Heart left ventricle (tissue), 16 donors: ENCODE data around the gene TSHZ1. TPM values are rescaled to one million over a fixed set of nuclear protein-coding genes. Genes with fewer than 3 reads are reported as not detected.

ENCODE experiments used
- ATAC-seq, 4 donors: fragments of 200-7000 bp; cut with Tn5 transposase; one replicate each; pipeline ENCODE4 v1.9.1; 2020 to 2022; ENCODE audit warnings: moderate library complexity in 4 of 4, mild to moderate bottlenecking in 3 of 4, moderate number of reproducible peaks in 1 of 4
- DNase-seq, 5 donors: peaks; one replicate each; pipeline ENCODE4 v3.0.0-alpha.2; 2020
- H3K27ac ChIP-seq, 12 donors: fragments of 200-600 bp; sonication (generic) in 4 of 12; one replicate each; pipeline versions ENCODE4 v1.5.0 to v1.8.0; 2016 to 2022; ENCODE audit warnings: mild to moderate bottlenecking in 2 of 12
- H3K27me3 ChIP-seq, 9 donors: fragments of 200-600 bp; sonication (generic) in 2 of 9; one replicate each; pipeline versions ENCODE4 v1.5.1 to v1.8.0; 2016 to 2022; ENCODE audit warnings: mild to moderate bottlenecking in 3 of 9
- H3K36me3 ChIP-seq, 9 donors: fragments of 200-600 bp; sonication (generic) in 2 of 9; one replicate each; pipeline versions ENCODE4 v1.5.0 to v1.8.0; 2018 to 2022; ENCODE audit warnings: mild to moderate bottlenecking in 2 of 9
- H3K4me1 ChIP-seq, 12 donors: fragments of 200-600 bp; sonication (generic) in 4 of 12; one replicate each; pipeline versions ENCODE4 v1.5.0 to v1.8.0; 2016 to 2022; ENCODE audit warnings: mild to moderate bottlenecking in 3 of 12
- H3K4me3 ChIP-seq, 12 donors: fragments of 200-600 bp; sonication (generic) in 4 of 12; one replicate each; pipeline versions ENCODE4 v1.5.0 to v1.8.0; 2017 to 2022; ENCODE audit warnings: mild to moderate bottlenecking in 9 of 12, moderate library complexity in 4 of 12
- H3K9me3 ChIP-seq, 12 donors: fragments of 200-600 bp; sonication (generic) in 4 of 12; one replicate each; pipeline versions ENCODE4 v1.5.0 to v1.8.0; 2016 to 2022; ENCODE audit warnings: mild to moderate bottlenecking in 1 of 12
- POLR2A ChIP-seq, 2 donors: fragments of 450-650 bp; IDR thresholded peaks; one replicate each; pipeline ENCODE4 v1.6.1; 2017; ENCODE audit warnings: antibody characterized with exemption in 2 of 2, mild to moderate bottlenecking in 2 of 2, moderate library complexity in 2 of 2
- WGBS, 4 donors: extraction: QIAGEN DNeasy Blood & Tissue Kit in 2 of 4; methylation state at CpG; one replicate each; pipeline versions ENCODE4 v1.1.5 to v1.1.7; 2013 to 2018; 5-methylcytosine and 5-hydroxymethylcytosine counted together
- intact Hi-C, 10 donors: fragments of 100-400 bp; cut with DNase I; formaldehyde crosslinking; loops; one replicate each; pipeline versions ENCODE4 v1.11.1 to v1.14.2; 2022
- polyA plus RNA-seq, 2 donors: library from polyadenylated mRNA; stranded (reverse); fragments of 200-250 nt; gene quantifications; one replicate each; pipeline ENCODE4 v1.2.3, GENCODE V29; 2013
- total RNA-seq, 9 donors: library from RNA; depleted of rRNA in 2 of 9; stranded (reverse); fragments of >200 nt in 2 of 9; fragmentation: NEBNext Ultra II Directional in 3 of 9; extraction: Animal tissue kit (Norgen Biotek cat#: 25700) in 3 of 9; gene quantifications; one replicate each; pipeline versions ENCODE4 v1.1.0 to v1.2.4, GENCODE V29; 2016 to 2023
- TF ChIP-seq, protein P1 (sequence below), 12 donors: fragments of 200-600 bp; sonication (generic) in 4 of 12; IDR thresholded peaks; one replicate each; pipeline versions ENCODE4 v1.5.0 to v1.8.0; 2018 to 2022; ENCODE audit warnings: antibody characterized with exemption in 12 of 12, mild to moderate bottlenecking in 5 of 12
- donor health status: ischemic (EF 13 %, LVEDD 7.1; RV severe dilation, severe dysfunction).
- donor health status: healthy with polysubstance abuse.
- donor health status: DM: no; HTN: yes; CAD: no.
- donor health status: DM: no; HTN: no; CAD: no.
- donor health status: ischemic (EF 25% LVEDD 6.9; RV normal size, moderate dysfunction).
- donor health status: ischemic (EF 25% LVEDD 5.7; RV mildly dilated, moderate dysfunction).
- donor health status: healthy.
- donor health status: DM: yes; HTN: yes; CAD: no.
- donor health status: ischemic (EF 35%, LVEDD 5.7; RV mildly dilated, moderate dysfunction).
- donor health status: nonischemic (EF 11% LVEDD 7.7; RV severe dilation, severe dysfunction).
- donor health status: DM: yes; HTN: yes; CAD: no.
- donor health status: PGD.
- donor health status: ischemic (EF 29% LVEDD 5.4; RV normal size, mild dysfunction).
- donor health status: nonischemic (EF 23%, LVEDD 6.1; RV moderate dilation, normal function).

TSHZ1 gene
- total and polyA plus RNA-seq, 11 donors: 7.5 to 27.9 (median 19.2) TPM

DNA sequence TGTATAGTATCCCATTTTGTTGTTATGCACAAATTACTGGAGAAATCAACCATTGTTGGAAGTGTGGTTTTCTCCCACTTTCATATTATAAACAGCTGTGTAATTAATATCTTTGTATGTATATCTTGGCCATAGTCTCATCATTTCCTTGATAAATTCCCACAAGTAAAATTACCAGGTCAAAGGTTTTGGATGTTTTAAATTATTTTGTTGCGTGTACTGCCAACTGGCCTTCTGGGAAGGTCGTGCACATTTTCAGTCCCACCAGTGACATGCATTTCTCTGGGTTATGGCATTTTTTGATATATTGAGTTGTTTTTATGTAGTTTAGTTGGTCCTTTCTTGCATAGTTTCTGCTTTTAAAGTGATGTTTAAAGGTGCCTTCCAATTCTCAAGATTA lies 41.5 kb downstream of the TSHZ1 start:
- WGBS, 4 donors: 36 to 57% (median 51%) methylated on average over 2 of the region's 2 CpGs
- no peak overlapping the region for H3K4me3 ChIP-seq
- H3K4me1 ChIP-seq: peaks cover 0 to 75% (median 50%) of the 10 kb centered on the region in 12 donors
- intact Hi-C loops: loop anchor here in 2 of 10 donors (2.0 to 10.0 kb wide), 2 partner anchors 41 to 87 kb away; partner anchors contain the start of gene TSHZ1 (in 1 of the 2)
- no peak for TF ChIP-seq POLR2A (IDR thresholded peaks at IDR 0.05)
- TF ChIP-seq, protein P1, sequence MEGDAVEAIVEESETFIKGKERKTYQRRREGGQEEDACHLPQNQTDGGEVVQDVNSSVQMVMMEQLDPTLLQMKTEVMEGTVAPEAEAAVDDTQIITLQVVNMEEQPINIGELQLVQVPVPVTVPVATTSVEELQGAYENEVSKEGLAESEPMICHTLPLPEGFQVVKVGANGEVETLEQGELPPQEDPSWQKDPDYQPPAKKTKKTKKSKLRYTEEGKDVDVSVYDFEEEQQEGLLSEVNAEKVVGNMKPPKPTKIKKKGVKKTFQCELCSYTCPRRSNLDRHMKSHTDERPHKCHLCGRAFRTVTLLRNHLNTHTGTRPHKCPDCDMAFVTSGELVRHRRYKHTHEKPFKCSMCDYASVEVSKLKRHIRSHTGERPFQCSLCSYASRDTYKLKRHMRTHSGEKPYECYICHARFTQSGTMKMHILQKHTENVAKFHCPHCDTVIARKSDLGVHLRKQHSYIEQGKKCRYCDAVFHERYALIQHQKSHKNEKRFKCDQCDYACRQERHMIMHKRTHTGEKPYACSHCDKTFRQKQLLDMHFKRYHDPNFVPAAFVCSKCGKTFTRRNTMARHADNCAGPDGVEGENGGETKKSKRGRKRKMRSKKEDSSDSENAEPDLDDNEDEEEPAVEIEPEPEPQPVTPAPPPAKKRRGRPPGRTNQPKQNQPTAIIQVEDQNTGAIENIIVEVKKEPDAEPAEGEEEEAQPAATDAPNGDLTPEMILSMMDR (IDR thresholded peaks at IDR 0.05): no peak
- ATAC-seq (no peak), DNase-seq (no peak)
- no peaks in the 10 kb centered on the region for H3K27me3 ChIP-seq
- no peaks in the 10 kb centered on the region for H3K9me3 ChIP-seq
- no peaks in the 10 kb centered on the region for H3K36me3 ChIP-seq
- peak overlapping the region in 3 of 12 donors; percentile 2 to 5 (median 2) for H3K27ac ChIP-seq

DNA sequence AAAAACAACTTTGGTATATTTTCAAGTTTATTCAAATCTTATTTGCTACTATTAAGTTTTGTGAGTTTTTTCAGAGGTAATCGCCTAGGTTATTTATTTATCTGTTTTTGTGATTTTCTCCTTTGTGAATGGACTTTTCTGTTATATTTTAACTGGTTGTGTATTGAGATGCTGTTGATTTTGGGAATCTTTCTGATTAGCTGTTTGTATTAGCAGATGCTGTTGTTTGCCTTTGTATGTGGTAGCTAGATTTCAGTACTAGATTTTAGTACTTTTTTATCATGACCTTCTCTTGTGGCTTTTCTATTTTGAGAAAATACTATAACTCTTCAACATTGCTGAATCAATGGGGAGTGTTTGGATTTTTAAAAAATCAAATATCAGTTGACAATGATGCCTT lies 42.4 kb downstream of the TSHZ1 start:
- DNase-seq (no peak), ATAC-seq (no peak)
- Histone ChIP-seq H3K4me1 (peaks cover 0 to 72% (median 48%) of the 10 kb centered on the region in 12 donors), H3K36me3 (no peaks in the 10 kb centered on the region), H3K4me3 (peak overlapping the region in 3 of 12 donors; percentile 0 to 29 (median 22)), H3K9me3 (no peaks in the 10 kb centered on the region), H3K27ac (peak overlapping the region in 8 of 12 donors; percentile 2 to 64 (median 41)), H3K27me3 (no peaks in the 10 kb centered on the region)
- 78 to 90% (median 81%) methylated on average over 1 of the region's 1 CpG for WGBS, 4 donors
- TF ChIP-seq, protein P1 (IDR thresholded peaks at IDR 0.05): no peak
- TF ChIP-seq POLR2A (IDR thresholded peaks at IDR 0.05): no peak
- intact Hi-C loops: loop anchor here in 2 of 10 donors (2.0 to 10.0 kb wide), 2 partner anchors 42 to 88 kb away; partner anchors contain the start of gene TSHZ1 (in 1 of the 2)

DNA sequence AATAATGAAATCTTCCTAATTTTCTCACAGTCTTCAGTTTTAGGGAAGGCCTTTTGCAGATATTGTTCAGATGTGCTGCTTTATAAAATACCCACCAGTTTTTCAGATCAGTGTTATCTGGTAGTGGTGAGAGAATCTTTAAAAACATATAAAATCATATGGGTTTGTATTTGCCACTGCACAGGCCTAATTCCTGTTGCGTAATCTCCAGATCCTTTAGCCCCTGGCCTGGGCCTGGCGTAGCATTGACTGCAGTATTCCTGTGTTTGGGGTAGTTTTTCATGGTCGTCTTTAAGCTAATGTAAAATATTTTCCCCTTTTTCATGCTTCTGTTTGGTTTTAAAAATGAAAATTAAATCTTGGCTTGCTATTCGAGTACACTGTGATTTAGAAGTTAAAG lies 43.2 kb downstream of the TSHZ1 start:
- intact Hi-C loops: loop anchor here in 2 of 10 donors (2.0 to 10.0 kb wide), 2 partner anchors 43 to 89 kb away; partner anchors contain the start of gene TSHZ1 (in 1 of the 2)
- peak overlapping the region in 8 of 12 donors; percentile 19 to 64 (median 41) for H3K27ac ChIP-seq
- peaks cover 0 to 70% (median 40%) of the 10 kb centered on the region in 12 donors for H3K4me1 ChIP-seq
- no peak for TF ChIP-seq POLR2A (IDR thresholded peaks at IDR 0.05)
- TF ChIP-seq, protein P1 (IDR thresholded peaks at IDR 0.05): no peak
- ATAC-seq: peak in 2 of 4 donors; percentile 50 to 71
- DNase-seq: no peak
- H3K36me3 ChIP-seq: no peaks in the 10 kb centered on the region
- WGBS, 4 donors: 74 to 83% (median 77%) methylated on average over 4 of the region's 4 CpGs
- peak overlapping the region in 3 of 12 donors; percentile 0 to 29 (median 22) for H3K4me3 ChIP-seq
- no peaks in the 10 kb centered on the region for H3K9me3 ChIP-seq
- H3K27me3 ChIP-seq: no peaks in the 10 kb centered on the region

DNA sequence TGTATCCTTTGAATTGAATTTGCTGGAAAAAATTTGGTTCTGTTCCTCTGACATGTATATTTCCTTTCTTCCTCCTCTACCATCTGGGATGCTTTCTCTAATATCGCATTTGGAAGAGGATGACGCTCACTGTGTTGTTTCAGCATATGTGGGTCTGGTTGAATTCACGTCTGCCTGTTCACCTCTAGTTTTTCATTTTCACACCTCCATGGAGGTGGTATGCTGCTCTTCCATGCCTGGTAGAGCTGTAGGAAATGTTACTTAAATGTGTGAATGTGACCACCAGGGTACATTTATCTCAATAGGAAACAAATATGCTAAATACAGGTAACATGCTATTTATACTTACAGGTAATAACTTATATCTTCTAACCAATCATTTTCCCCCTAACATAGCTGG lies 44.5 kb downstream of the TSHZ1 start:
- TF ChIP-seq, protein P1 (IDR thresholded peaks at IDR 0.05): no peak
- no peak for TF ChIP-seq POLR2A (IDR thresholded peaks at IDR 0.05)
- no peak for DNase-seq
- Histone ChIP-seq H3K27ac (no peak overlapping the region), H3K27me3 (no peaks in the 10 kb centered on the region), H3K4me3 (no peak overlapping the region), H3K9me3 (no peaks in the 10 kb centered on the region), H3K4me1 (peaks cover 0 to 64% (median 39%) of the 10 kb centered on the region in 12 donors), H3K36me3 (no peaks in the 10 kb centered on the region)
- no peak for ATAC-seq
- 88 to 96% (median 91%) methylated on average over 3 of the region's 3 CpGs for whole genome bisulfite sequencing, 4 donors
- intact Hi-C loops: loop anchor here in 1 of 10 donors (10.0 kb wide), 1 partner anchor 90 kb away; no protein-coding TSS in a partner anchor
